ENCODE data around the gene KMT5B. TPM values are rescaled to one million over a fixed set of nuclear protein-coding genes. Genes with fewer than 3 reads are reported as not detected.

The KMT5B gene
- total and polyA plus RNA-seq, 2 donors (not counting 1 experiment from before 2014, with no cell fraction given): 13.0 to 24.3 TPM

DNA sequence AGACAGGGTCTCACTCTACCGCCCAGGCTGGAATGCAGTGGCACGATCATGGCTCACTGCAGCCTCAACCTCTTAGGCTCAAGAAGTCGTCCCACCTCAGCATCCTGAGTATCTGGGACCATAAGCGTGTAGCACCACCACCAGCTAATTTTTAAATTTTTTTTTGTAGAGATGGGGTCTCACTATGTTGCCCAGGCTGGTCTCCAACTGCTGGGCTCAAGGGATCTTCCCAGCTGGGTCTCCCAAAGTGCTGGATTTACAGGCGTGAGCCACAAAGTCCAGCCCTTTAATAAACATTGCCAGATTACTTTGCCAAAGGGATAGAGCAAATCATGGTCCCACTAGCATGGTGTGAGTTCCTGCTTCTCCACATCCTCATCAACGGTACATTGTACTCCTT is 45.6 kb downstream of the KMT5B start:
- H2AFZ ChIP-seq (ENCODE audit: low read length): no peak overlapping the region
- peaks cover 22% of the 10 kb centered on the region for H3K36me3 ChIP-seq (ENCODE audit: control insufficient read depth, insufficient read depth, low read length)
- no peaks in the 10 kb centered on the region for H3K9me3 ChIP-seq (ENCODE audit: control insufficient read depth, insufficient read depth, low read depth, low read length)
- H3K79me2 ChIP-seq (ENCODE audit: control insufficient read depth, insufficient read depth, low read length): no peaks in the 10 kb centered on the region
- no peaks in the 10 kb centered on the region for H4K20me1 ChIP-seq (ENCODE audit: control insufficient read depth, extremely low read depth, insufficient read depth, low read length)
- no peak overlapping the region for H3K9ac ChIP-seq (ENCODE audit: insufficient read depth, low read length)
- no peak overlapping the region for H3K4me2 ChIP-seq (ENCODE audit: extremely low read depth, insufficient read depth, low read length)
- no peaks in the 10 kb centered on the region for H3K4me1 ChIP-seq (ENCODE audit: control insufficient read depth, extremely low read depth, insufficient read depth, low read length)
- no peak overlapping the region for H3K27ac ChIP-seq (ENCODE audit: insufficient read depth, low read length)
- TF ChIP-seq EZH2 (IDR thresholded peaks at IDR 0.05; ENCODE audit: low read length, missing control alignments): no peak
- no peak for TF ChIP-seq CTCF (conservative IDR thresholded peaks at IDR 0.05 in 1 of 2, IDR thresholded peaks at IDR 0.05 in 1 of 2; ENCODE audit: low read depth in 1 of 2, low read length in 2 of 2)
- DNase-seq (ENCODE audit: low read depth in 2 of 2): no peak
- no peaks in the 10 kb centered on the region for H3K27me3 ChIP-seq (ENCODE audit: control insufficient read depth, insufficient read depth, low read length)
- no peak overlapping the region for H3K4me3 ChIP-seq (replicated peaks in 1 of 4; ENCODE audit: control extremely low read depth in 1 of 4, insufficient read depth in 1 of 4, low read depth in 3 of 4, low read length in 4 of 4)

- no peaks in the 10 kb centered on the region for H3K9me3 ChIP-seq (ENCODE audit: control insufficient read depth, insufficient read depth, low read depth, low read length)
- DNase-seq (ENCODE audit: low read depth in 2 of 2): no peak
- peaks cover 22% of the 10 kb centered on the region for H3K36me3 ChIP-seq (ENCODE audit: control insufficient read depth, insufficient read depth, low read length)
These were observed 46.1 kb downstream of the KMT5B start for GRCh38 chr11:68166969-68167368.

DNA sequence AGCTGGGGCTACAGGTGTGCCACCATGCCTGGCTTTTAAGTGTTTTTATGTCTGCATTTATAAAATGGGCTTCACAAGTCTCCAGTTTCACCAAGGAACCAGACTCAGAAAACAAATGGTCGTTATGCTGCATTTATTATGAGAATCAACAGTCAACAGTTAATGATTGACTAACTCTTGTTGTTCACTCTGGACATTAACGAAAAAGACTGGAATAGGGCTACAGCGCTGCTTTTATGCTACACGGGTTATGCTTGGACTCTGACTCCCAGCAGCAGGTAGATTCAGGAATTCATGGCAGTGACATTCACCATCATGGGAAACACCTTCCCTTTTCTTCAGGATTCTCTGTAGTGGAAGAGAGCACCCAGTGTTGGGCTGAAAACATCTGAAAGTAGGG is 47.5 kb downstream of the KMT5B start:
- H3K27ac ChIP-seq (ENCODE audit: insufficient read depth, low read length): no peak overlapping the region
- H3K36me3 ChIP-seq (ENCODE audit: control insufficient read depth, insufficient read depth, low read length): peaks cover 21% of the 10 kb centered on the region
- H4K20me1 ChIP-seq (ENCODE audit: control insufficient read depth, extremely low read depth, insufficient read depth, low read length): no peaks in the 10 kb centered on the region
- H3K79me2 ChIP-seq (ENCODE audit: control insufficient read depth, insufficient read depth, low read length): no peaks in the 10 kb centered on the region
- no peaks in the 10 kb centered on the region for H3K27me3 ChIP-seq (ENCODE audit: control insufficient read depth, insufficient read depth, low read length)
- no peaks in the 10 kb centered on the region for H3K9me3 ChIP-seq (ENCODE audit: control insufficient read depth, insufficient read depth, low read depth, low read length)
- TF ChIP-seq CTCF (conservative IDR thresholded peaks at IDR 0.05 in 1 of 2, IDR thresholded peaks at IDR 0.05 in 1 of 2; ENCODE audit: low read depth in 1 of 2, low read length in 2 of 2) (no peak), EZH2 (IDR thresholded peaks at IDR 0.05; ENCODE audit: low read length, missing control alignments) (no peak)
- no peaks in the 10 kb centered on the region for H3K4me1 ChIP-seq (ENCODE audit: control insufficient read depth, extremely low read depth, insufficient read depth, low read length)
- DNase-seq (ENCODE audit: low read depth in 2 of 2): no peak
- H2AFZ ChIP-seq (ENCODE audit: low read length): no peak overlapping the region
- H3K4me3 ChIP-seq (replicated peaks in 1 of 4; ENCODE audit: control extremely low read depth in 1 of 4, insufficient read depth in 1 of 4, low read depth in 3 of 4, low read length in 4 of 4): no peak overlapping the region
- H3K9ac ChIP-seq (ENCODE audit: insufficient read depth, low read length): no peak overlapping the region
- no peak overlapping the region for H3K4me2 ChIP-seq (ENCODE audit: extremely low read depth, insufficient read depth, low read length)

More at GRCh38 chr11:68166969-68167368, 46.1 kb downstream of the KMT5B start:
- no peak overlapping the region for H3K4me2 ChIP-seq (ENCODE audit: extremely low read depth, insufficient read depth, low read length)
- H3K27ac ChIP-seq (ENCODE audit: insufficient read depth, low read length): no peak overlapping the region
- no peak overlapping the region for H3K4me3 ChIP-seq (replicated peaks in 1 of 4; ENCODE audit: control extremely low read depth in 1 of 4, insufficient read depth in 1 of 4, low read depth in 3 of 4, low read length in 4 of 4)
- TF ChIP-seq EZH2 (IDR thresholded peaks at IDR 0.05; ENCODE audit: low read length, missing control alignments) (no peak), CTCF (conservative IDR thresholded peaks at IDR 0.05 in 1 of 2, IDR thresholded peaks at IDR 0.05 in 1 of 2; ENCODE audit: low read depth in 1 of 2, low read length in 2 of 2) (no peak)
- H4K20me1 ChIP-seq (ENCODE audit: control insufficient read depth, extremely low read depth, insufficient read depth, low read length): no peaks in the 10 kb centered on the region
- H3K27me3 ChIP-seq (ENCODE audit: control insufficient read depth, insufficient read depth, low read length): no peaks in the 10 kb centered on the region
- H3K79me2 ChIP-seq (ENCODE audit: control insufficient read depth, insufficient read depth, low read length): no peaks in the 10 kb centered on the region
- no peak overlapping the region for H3K9ac ChIP-seq (ENCODE audit: insufficient read depth, low read length)
- H3K4me1 ChIP-seq (ENCODE audit: control insufficient read depth, extremely low read depth, insufficient read depth, low read length): no peaks in the 10 kb centered on the region
- H2AFZ ChIP-seq (ENCODE audit: low read length): no peak overlapping the region

Data from fibroblast of lung (primary cell).